ENCODE measurements around the gene MATN1. TPM values are rescaled to one million over a fixed set of nuclear protein-coding genes. Genes with fewer than 3 reads are reported as not detected.
A peak's percentile ranks its signal among the peaks of the same experiment; 100 is the strongest.

Gene MATN1
- total RNA-seq, 1 experiment from 2014 or later = not detected

- peaks cover 17% of the 10 kb centered on the region for H3K4me1 Mint-ChIP-seq (ENCODE audit: low read depth, unreplicated experiment)
- ChIA-PET POLR2A (no interaction called here), CTCF (no interaction called here)
- intact Hi-C loops (cut with micrococcal nuclease; ENCODE audit: unreplicated experiment) = no loop called here
- Histone ChIP-seq H3K9me3 (no peaks in the 10 kb centered on the region), H3K4me3 (ENCODE audit: low read depth, low read length) (no peak overlapping the region), H3K27me3 (replicated peaks; ENCODE audit: control insufficient read depth, insufficient read depth, low read length) (no peaks in the 10 kb centered on the region), H3K36me3 (ENCODE audit: control insufficient read depth, insufficient read depth, low read length) (no peaks in the 10 kb centered on the region), H3K4me1 (peaks cover 17% of the 10 kb centered on the region)
- no peak overlapping the region for H3K4me3 Mint-ChIP-seq (ENCODE audit: unreplicated experiment)
- H3K36me3 Mint-ChIP-seq (ENCODE audit: insufficient read depth, unreplicated experiment) = no peaks in the 10 kb centered on the region
- no peaks in the 10 kb centered on the region for H3K9me3 Mint-ChIP-seq (ENCODE audit: unreplicated experiment)
- BruUV-seq (replicated peaks) = no TSS peak
- H3K27ac Mint-ChIP-seq (ENCODE audit: unreplicated experiment) = peak overlapping the region; percentile 31
- no peaks in the 10 kb centered on the region for H3K27me3 Mint-ChIP-seq (ENCODE audit: insufficient read depth, unreplicated experiment)
- TF ChIP-seq CTCF (IDR thresholded peaks at IDR 0.05; ENCODE audit: insufficient read depth in 1 of 2, low read depth in 1 of 2, low read length in 1 of 2, severe bottlenecking in 1 of 2, unreplicated experiment in 1 of 2) = no peak
- no peak for DNase-seq
Observed at GRCh38 chr1:30745834-30746208, 22.4 kb upstream of the MATN1 start.

GRCh38 chr1:30745156-30745833 lies 21.9 kb upstream of the MATN1 start:
- TF ChIP-seq CTCF (IDR thresholded peaks at IDR 0.05; ENCODE audit: insufficient read depth in 1 of 2, low read depth in 1 of 2, low read length in 1 of 2, severe bottlenecking in 1 of 2, unreplicated experiment in 1 of 2) = no peak
- Histone ChIP-seq H3K4me1 (peaks cover 17% of the 10 kb centered on the region), H3K36me3 (ENCODE audit: control insufficient read depth, insufficient read depth, low read length) (no peaks in the 10 kb centered on the region), H3K9me3 (no peaks in the 10 kb centered on the region), H3K4me3 (ENCODE audit: low read depth, low read length) (no peak overlapping the region), H3K27me3 (replicated peaks; ENCODE audit: control insufficient read depth, insufficient read depth, low read length) (no peaks in the 10 kb centered on the region)
- BruUV-seq (replicated peaks) = no TSS peak
- no peaks in the 10 kb centered on the region for H3K27me3 Mint-ChIP-seq (ENCODE audit: insufficient read depth, unreplicated experiment)
- CTCF ChIA-PET = no interaction called here
- DNase-seq = peak; percentile 49 to 62
- H3K36me3 Mint-ChIP-seq (ENCODE audit: insufficient read depth, unreplicated experiment) = no peaks in the 10 kb centered on the region
- H3K9me3 Mint-ChIP-seq (ENCODE audit: unreplicated experiment) = no peaks in the 10 kb centered on the region
- intact Hi-C loops (cut with micrococcal nuclease; ENCODE audit: unreplicated experiment) = no loop called here
- H3K27ac Mint-ChIP-seq (ENCODE audit: unreplicated experiment) = peak overlapping the region; percentile 31
- H3K4me3 Mint-ChIP-seq (ENCODE audit: unreplicated experiment) = no peak overlapping the region
- POLR2A ChIA-PET = no interaction called here
- H3K4me1 Mint-ChIP-seq (ENCODE audit: low read depth, unreplicated experiment) = peaks cover 17% of the 10 kb centered on the region

- TF ChIP-seq CTCF (IDR thresholded peaks at IDR 0.05; ENCODE audit: insufficient read depth in 1 of 2, low read depth in 1 of 2, low read length in 1 of 2, severe bottlenecking in 1 of 2, unreplicated experiment in 1 of 2) = no peak
- no peaks in the 10 kb centered on the region for H3K36me3 ChIP-seq (ENCODE audit: control insufficient read depth, insufficient read depth, low read length)
- H3K27ac Mint-ChIP-seq (ENCODE audit: unreplicated experiment) = no peak overlapping the region
- no peaks in the 10 kb centered on the region for H3K27me3 ChIP-seq (replicated peaks; ENCODE audit: control insufficient read depth, insufficient read depth, low read length)
- no peak for DNase-seq
- H3K4me1 ChIP-seq = peaks cover 17% of the 10 kb centered on the region
- no peaks in the 10 kb centered on the region for H3K9me3 Mint-ChIP-seq (ENCODE audit: unreplicated experiment)
- H3K4me1 Mint-ChIP-seq (ENCODE audit: low read depth, unreplicated experiment) = peaks cover 17% of the 10 kb centered on the region
- no peak overlapping the region for H3K4me3 ChIP-seq (ENCODE audit: low read depth, low read length)
- POLR2A ChIA-PET = no interaction called here
- no peaks in the 10 kb centered on the region for H3K36me3 Mint-ChIP-seq (ENCODE audit: insufficient read depth, unreplicated experiment)
- intact Hi-C loops (cut with micrococcal nuclease; ENCODE audit: unreplicated experiment) = no loop called here
- CTCF ChIA-PET = interaction anchor here (0.6 kb wide), 1 partner anchor 24 kb away, joined by 3 read pairs; no protein-coding TSS in a partner anchor
- BruUV-seq (replicated peaks) = no TSS peak
- H3K27me3 Mint-ChIP-seq (ENCODE audit: insufficient read depth, unreplicated experiment) = no peaks in the 10 kb centered on the region
- no peak overlapping the region for H3K4me3 Mint-ChIP-seq (ENCODE audit: unreplicated experiment)
- no peaks in the 10 kb centered on the region for H3K9me3 ChIP-seq
Observed at GRCh38 chr1:30744060-30744756, 20.8 kb upstream of the MATN1 start.
